ENCODE data around the gene ATCAY.

ATCAY gene

GRCh38 chr19:3958836-3959765 is 78.6 kb downstream of the ATCAY start:
- H3K27ac ChIP-seq (ENCODE audit: low read length), result no peak overlapping the region
- no peak for TF ChIP-seq CTCF (IDR thresholded peaks at IDR 0.05; ENCODE audit: low read depth, low read length)
- TF ChIP-seq EZH2phosphoT487 (IDR thresholded peaks at IDR 0.05; ENCODE audit: low read depth), result no peak
- H3K4me3 ChIP-seq (ENCODE audit: low read length), result no peak overlapping the region
- no peaks in the 10 kb centered on the region for H3K4me1 ChIP-seq (ENCODE audit: low read length)
- H3K36me3 ChIP-seq (replicated peaks; ENCODE audit: low read depth, low read length), result peaks cover 37% of the 10 kb centered on the region
- no peak overlapping the region for H3K4me2 ChIP-seq (ENCODE audit: low read length)
- H3K9ac ChIP-seq (ENCODE audit: low read length), result no peak overlapping the region
- H2AFZ ChIP-seq (ENCODE audit: low read depth, low read length), result no peak overlapping the region
- no peaks in the 10 kb centered on the region for H3K27me3 ChIP-seq (ENCODE audit: low read depth, low read length)
- no peaks in the 10 kb centered on the region for H3K9me3 ChIP-seq (ENCODE audit: insufficient read depth, low read length)
- H4K20me1 ChIP-seq (ENCODE audit: insufficient read depth, low read length), result no peaks in the 10 kb centered on the region
- H3K79me2 ChIP-seq (ENCODE audit: low read length), result no peaks in the 10 kb centered on the region

GRCh38 chr19:3959766-3960131 is 79.3 kb downstream of the ATCAY start:
- Histone ChIP-seq H3K4me2 (ENCODE audit: low read length) (no peak overlapping the region), H3K27me3 (ENCODE audit: low read depth, low read length) (no peaks in the 10 kb centered on the region), H4K20me1 (ENCODE audit: insufficient read depth, low read length) (no peaks in the 10 kb centered on the region), H3K9me3 (ENCODE audit: insufficient read depth, low read length) (no peaks in the 10 kb centered on the region), H3K27ac (ENCODE audit: low read length) (no peak overlapping the region), H3K4me3 (ENCODE audit: low read length) (no peak overlapping the region), H2AFZ (ENCODE audit: low read depth, low read length) (no peak overlapping the region), H3K9ac (ENCODE audit: low read length) (no peak overlapping the region), H3K36me3 (replicated peaks; ENCODE audit: low read depth, low read length) (peaks cover 41% of the 10 kb centered on the region), H3K79me2 (ENCODE audit: low read length) (no peaks in the 10 kb centered on the region), H3K4me1 (ENCODE audit: low read length) (no peaks in the 10 kb centered on the region)
- TF ChIP-seq EZH2phosphoT487 (IDR thresholded peaks at IDR 0.05; ENCODE audit: low read depth), result no peak
- no peak for TF ChIP-seq CTCF (IDR thresholded peaks at IDR 0.05; ENCODE audit: low read depth, low read length)

GRCh38 chr19:3961007-3961406 is 80.5 kb downstream of the ATCAY start:
- Histone ChIP-seq H3K4me1 (ENCODE audit: low read length) (no peaks in the 10 kb centered on the region), H3K4me3 (ENCODE audit: low read length) (no peak overlapping the region), H4K20me1 (ENCODE audit: insufficient read depth, low read length) (no peaks in the 10 kb centered on the region), H3K9ac (ENCODE audit: low read length) (no peak overlapping the region), H3K27me3 (ENCODE audit: low read depth, low read length) (no peaks in the 10 kb centered on the region), H2AFZ (ENCODE audit: low read depth, low read length) (no peak overlapping the region), H3K27ac (ENCODE audit: low read length) (no peak overlapping the region), H3K36me3 (replicated peaks; ENCODE audit: low read depth, low read length) (peaks cover 48% of the 10 kb centered on the region), H3K9me3 (ENCODE audit: insufficient read depth, low read length) (no peaks in the 10 kb centered on the region), H3K4me2 (ENCODE audit: low read length) (no peak overlapping the region), H3K79me2 (ENCODE audit: low read length) (no peaks in the 10 kb centered on the region)
- TF ChIP-seq CTCF (IDR thresholded peaks at IDR 0.05; ENCODE audit: low read depth, low read length), result no peak
- no peak for TF ChIP-seq EZH2phosphoT487 (IDR thresholded peaks at IDR 0.05; ENCODE audit: low read depth)

- Histone ChIP-seq H3K36me3 (replicated peaks; ENCODE audit: low read depth, low read length) (peaks cover 53% of the 10 kb centered on the region), H3K79me2 (ENCODE audit: low read length) (peaks cover 4% of the 10 kb centered on the region; the same call in 1 of the 2 replicates)
Observed at GRCh38 chr19:3963458-3964255, 83.2 kb downstream of the ATCAY start.

More at GRCh38 chr19:3963458-3964255, 83.2 kb downstream of the ATCAY start:
- Histone ChIP-seq H3K9me3 (ENCODE audit: insufficient read depth, low read length) (no peaks in the 10 kb centered on the region), H3K4me2 (ENCODE audit: low read length) (no peak overlapping the region), H4K20me1 (ENCODE audit: insufficient read depth, low read length) (no peaks in the 10 kb centered on the region), H3K4me3 (ENCODE audit: low read length) (no peak overlapping the region), H3K27me3 (ENCODE audit: low read depth, low read length) (no peaks in the 10 kb centered on the region), H3K27ac (ENCODE audit: low read length) (no peak overlapping the region), H3K9ac (ENCODE audit: low read length) (no peak overlapping the region), H3K4me1 (ENCODE audit: low read length) (no peaks in the 10 kb centered on the region), H2AFZ (ENCODE audit: low read depth, low read length) (no peak overlapping the region)
- TF ChIP-seq EZH2phosphoT487 (IDR thresholded peaks at IDR 0.05; ENCODE audit: low read depth) (no peak), CTCF (IDR thresholded peaks at IDR 0.05; ENCODE audit: low read depth, low read length) (no peak)

Data from OCI-LY3 (cell line).